GM18870 (cell line): Measurements from ENCODE around the gene SLC26A11.
"Not testable (repeated sequence)": the region's sequence is repeated elsewhere in the genome, so short reads cannot be mapped to it uniquely, and the experiment has no call there.

Experiments
- ATAC-seq: cut with Tn5 transposase; IDR thresholded peaks from one replicate; pipeline ENCODE4 v1.9.1; 2021; ENCODE audit warnings: moderate library complexity; ENCODE audit not compliant: unreplicated experiment

The SLC26A11 gene

DNA sequence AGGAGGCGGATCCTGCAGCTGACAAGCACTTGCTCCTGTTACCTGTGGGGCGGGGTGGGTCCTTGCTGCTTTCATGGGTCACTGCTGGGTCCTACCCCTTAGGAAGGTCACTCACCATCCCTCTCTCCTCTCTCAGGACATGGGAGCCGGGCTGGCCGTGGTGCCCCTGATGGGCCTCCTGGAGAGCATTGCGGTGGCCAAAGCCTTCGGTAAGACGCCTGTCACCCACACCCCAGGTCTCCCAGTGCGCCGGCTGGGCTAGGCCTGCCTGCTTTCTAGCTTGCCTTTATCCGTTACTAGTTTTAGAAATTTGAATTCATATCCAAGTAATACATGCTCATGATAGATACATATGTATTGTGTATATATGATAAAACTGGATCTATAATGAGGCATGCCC is 17.2 kb downstream of the SLC26A11 start:
- ATAC-seq: no peak

DNA sequence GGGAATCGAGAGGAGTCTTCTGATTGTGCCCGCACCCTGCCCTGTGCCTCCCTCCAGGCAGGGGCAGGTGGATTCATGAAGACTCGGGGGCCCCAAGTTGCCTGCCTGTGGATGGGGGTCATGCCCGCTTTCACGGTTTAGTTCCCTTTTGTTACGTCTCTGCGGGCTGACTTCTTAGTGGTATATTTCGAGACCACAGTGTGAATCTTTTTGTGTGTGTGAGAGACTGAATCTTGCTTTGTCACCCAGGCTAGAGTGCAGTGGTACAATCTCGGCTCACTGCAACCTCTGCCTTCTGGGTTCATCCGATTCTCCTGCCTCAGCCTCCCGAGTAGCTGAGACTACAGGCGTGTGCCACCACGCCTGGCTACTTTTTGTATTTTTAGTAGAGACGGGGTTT is 22.3 kb downstream of the SLC26A11 start:
- no peak for ATAC-seq

DNA sequence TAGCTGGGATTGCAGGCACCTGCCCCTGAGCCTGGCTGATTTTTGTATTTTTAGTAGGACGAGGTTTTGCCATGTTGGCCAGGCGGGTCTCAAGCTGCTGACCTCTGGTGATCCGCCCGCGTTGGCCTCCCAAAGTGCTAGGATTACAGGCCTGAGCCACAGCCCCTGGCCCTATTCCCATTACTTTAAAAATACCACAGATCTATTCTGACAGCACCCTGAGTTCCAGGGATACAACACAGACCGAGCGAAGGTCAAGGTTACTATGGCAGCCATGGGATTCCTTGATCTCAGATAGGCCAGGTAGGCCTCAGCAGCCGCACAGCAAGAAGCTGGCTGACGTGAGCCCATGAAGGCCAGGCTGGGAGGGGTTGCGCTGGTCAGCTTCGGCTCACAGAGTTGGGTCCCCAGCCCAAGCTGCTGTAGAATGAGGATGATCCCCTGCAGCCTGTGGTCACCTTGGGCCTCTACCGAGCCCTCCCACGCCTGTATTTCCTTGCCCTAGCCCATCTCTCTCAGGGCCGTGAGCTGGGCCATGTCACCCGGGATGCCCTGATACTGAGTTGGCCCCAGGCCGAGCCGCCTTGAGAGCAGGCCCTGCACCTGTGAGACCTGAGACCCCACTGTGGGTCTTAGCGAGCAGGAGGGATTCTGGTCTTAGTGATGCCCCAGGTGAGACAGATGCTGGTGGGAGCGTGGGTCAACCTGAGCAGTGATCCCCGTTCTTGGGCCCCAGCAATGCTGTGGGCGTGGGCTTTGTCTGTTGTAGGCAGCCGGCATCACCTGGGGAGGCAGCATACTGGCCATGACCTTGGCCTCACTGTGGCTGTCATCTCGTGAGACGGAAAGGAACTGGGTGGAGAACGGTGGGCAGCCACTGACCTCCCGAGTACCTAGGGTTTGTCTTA is 23.6 kb downstream of the SLC26A11 start:
- ATAC-seq: no peak

DNA sequence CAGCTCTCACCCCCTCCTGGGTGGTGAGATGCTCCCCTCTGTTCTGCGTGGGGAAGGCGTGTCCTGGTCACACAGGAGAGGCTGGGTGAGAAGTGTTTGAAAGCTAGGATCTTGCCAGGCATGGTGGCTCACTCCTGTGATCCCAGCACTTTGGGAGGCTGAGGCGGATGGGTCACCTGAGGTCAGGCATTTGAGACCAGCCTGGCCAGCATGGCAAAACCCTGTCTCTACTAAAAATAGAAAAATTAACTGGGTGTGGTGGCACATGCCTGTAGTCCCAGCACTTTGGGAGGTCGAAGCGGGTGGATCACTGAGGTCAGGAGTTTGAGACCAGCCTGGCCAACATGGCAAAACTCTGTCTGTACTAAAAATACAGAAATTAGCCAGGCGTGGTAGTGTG is 24.2 kb downstream of the SLC26A11 start:
- not testable (repeated sequence) for ATAC-seq

DNA sequence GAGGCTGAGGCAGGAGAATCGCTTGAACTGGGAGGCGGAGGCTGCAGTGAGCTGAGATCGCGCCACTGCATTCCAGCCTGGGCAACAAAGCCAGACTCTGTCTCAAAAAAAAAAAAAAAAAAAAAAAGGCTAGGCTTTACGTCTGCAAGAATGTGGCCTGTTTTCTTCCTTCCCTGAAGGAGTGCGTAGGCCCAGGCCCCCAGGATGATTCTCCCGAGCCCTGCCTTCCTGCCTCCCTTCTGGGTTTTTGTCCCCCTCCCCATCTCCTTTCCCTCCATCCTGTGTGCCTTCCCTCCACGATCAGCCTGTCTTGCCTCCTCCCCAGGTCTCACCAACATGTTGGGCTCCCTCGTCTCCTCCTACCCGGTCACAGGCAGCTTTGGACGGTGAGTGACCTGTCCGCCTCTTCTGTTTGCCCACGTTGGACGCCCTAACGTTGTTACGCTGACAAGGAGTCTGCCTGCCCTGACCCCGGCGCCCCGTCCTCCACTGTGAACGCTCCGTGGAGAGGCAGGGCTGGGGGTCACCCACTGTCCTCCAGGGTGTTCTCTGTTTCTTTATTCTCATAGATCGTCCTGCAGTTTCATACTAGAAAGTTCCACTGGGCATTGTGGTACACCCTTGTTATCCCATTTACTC is 24.8 kb downstream of the SLC26A11 start:
- ATAC-seq: no peak

DNA sequence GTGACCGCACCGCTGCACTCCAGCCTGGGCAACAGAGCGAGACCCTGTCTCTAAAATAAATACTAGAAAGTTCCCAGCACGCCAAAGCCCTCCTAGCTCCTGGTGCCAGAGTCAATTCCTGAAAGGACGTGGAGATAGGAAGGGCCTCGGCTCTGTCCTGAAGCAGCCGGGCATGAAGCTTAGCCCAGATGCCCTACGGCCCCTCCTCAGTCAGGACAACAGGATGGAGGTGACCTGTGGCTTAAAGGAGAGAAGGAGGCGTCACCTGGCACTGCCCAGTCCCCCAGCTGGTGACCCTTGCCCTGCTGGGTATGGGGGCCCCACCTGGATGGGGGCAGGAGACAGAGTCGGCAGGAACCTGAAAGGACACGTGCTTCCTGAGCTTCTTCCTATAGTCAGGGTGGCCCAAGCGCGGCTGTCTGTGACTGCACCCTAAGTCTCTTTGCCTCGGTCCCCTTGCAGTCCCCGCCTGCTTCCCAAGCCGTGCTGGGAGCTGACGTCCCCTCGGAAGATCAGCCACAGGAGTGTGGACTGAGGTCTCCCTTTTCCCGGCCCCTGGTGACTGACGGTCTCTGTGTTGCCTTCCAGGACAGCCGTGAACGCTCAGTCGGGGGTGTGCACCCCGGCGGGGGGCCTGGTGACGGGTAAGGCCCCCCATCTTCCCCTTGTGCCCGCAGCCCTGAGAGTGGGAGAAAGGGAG is 25.5 kb downstream of the SLC26A11 start:
- no peak for ATAC-seq

DNA sequence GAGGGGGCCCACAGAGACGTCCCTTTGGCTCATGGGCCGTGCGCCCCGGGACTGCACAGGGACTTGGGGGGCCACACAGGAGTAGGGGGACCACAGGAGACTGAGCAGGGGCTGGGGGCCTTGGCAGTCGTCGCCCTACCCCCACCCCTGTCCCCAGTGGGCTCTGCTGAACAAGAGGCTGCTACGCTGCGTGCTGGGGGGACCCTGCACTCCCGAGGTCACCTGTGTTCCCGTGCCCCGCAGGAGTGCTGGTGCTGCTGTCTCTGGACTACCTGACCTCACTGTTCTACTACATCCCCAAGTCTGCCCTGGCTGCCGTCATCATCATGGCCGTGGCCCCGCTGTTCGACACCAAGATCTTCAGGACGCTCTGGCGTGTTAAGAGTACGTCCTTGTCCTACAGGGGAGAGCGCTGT is 26.0 kb downstream of the SLC26A11 start:
- ATAC-seq: no peak

DNA sequence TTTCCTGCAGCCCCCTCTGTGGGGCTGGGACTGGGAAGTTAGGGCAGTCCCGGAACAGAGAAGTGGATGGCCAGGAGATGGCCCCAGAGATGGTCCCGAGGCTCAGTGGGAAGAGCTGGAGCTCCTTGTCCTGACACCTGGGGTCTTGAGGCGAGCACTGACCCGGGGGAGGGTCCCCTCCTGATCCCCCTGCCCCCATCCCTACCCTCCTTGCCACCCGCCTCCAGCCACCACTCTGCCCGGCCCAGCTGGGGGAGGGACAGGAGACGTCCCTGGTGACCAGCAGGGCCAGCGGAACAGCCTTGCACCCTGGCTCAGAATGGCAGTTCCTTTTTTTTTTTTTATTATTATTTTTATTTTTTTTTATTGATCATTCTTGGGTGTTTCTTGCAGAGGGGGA is 26.5 kb downstream of the SLC26A11 start:
- no peak for ATAC-seq

DNA sequence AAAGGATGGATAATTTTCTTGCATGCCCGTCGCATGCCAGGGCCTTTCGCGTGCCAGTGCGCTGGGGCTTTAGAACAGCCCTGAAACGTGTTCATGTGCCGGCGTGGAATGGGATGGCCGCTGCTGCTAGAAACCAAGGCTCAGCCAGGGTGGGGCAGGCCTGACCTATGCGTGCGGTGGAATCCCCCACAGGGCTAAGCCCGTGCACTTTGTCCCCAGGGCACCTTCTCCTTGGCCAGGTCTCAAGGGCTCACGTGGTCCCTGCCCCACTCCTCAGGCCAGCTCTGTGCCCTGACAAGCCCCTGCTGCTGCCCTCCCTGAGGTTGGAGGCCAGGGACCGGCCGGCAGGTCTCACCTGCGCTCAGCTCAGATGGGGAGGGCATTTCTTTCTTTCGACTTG is 27.3 kb downstream of the SLC26A11 start:
- ATAC-seq: no peak

DNA sequence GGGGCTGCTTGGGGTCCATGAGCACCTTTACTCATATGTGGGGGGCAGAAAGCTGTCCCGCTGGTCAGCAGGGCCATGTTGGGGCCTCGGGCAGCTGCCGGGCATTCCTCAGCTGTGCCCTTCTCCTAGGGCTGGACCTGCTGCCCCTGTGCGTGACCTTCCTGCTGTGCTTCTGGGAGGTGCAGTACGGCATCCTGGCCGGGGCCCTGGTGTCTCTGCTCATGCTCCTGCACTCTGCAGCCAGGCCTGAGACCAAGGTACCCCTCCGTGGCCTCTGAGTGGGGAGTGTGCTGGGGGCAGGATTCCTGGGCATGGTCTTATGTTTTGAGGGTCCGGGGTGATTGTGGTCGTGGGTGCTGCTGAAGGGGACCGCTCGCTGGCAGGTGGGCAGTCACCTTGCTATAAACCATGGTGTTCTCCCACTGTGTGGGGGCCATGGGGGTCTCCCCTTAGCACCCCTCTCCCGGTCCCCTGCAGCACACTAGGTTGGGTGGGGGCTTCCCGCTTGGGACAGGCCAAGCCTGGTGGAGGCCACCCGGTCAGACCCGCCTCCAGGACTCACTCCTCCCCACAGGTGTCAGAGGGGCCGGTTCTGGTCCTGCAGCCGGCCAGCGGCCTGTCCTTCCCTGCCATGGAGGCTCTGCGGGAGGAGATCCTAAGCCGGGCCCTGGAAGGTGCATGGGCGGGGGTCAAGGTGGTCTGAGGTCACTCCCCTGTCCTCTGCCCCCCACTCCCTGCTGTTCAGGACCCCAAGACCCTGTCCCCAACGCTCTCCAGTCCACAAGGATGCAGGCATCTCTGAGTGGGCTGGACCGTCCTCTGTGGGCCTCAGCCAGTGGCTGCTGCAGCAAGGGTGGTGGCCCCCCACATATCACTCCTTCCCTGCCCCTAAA is 28.0 kb downstream of the SLC26A11 start:
- ATAC-seq: no peak

DNA sequence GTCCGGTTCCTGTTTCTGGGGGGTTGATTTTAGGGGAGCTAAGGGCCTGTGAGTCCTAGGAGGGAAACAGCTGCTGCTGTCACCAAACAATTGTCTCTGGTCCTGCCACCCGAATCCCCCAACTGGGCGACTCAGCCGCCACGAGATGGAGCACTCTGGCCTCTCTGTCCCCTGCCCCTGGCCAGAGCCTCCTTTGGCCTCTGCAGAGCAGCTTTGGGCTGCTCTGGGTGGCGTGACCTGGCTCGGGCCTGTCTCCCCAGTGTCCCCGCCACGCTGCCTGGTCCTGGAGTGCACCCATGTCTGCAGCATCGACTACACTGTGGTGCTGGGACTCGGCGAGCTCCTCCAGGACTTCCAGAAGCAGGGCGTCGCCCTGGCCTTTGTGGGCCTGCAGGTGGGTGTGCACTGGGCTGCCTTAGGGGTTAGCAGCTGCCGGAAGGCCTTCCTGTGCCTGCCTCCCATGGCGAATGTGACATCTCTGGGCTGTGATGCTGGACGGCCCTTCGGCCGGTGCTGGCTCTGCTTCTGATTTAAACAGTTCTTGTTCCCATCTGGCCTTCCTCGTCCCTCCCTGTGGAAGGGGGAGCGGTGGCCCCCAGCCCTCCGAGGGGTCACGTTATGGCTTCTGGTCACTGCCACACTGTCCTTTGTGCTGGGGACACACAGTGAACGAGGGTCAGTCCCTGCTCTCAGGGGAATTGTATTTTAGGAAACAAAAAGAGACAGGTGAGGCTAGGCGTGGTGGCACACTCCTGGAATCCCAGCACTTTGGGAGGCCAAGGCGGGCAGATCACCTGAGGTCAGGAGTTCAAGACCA is 28.9 kb downstream of the SLC26A11 start:
- no peak for ATAC-seq

DNA sequence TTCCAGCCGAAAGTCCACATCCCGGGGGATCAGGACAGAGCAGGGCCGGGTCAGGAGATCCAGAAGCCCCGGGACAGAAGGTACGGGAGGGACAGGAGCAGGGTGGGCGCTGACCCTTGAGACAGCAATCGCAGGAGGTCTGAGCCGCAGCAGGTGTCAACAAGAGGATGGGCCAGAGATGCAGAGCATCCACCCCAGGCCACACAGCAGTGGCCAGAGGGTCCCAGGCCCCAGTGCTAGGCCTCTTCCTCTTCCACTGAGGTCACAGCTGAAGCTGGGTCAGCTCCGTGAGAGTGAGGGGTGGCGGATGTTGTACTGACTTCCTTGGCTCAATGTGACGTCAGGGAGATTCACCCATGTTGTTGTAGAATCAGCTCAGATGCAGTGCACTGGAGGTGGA is 31.7 kb downstream of the SLC26A11 start:
- no peak for ATAC-seq

DNA sequence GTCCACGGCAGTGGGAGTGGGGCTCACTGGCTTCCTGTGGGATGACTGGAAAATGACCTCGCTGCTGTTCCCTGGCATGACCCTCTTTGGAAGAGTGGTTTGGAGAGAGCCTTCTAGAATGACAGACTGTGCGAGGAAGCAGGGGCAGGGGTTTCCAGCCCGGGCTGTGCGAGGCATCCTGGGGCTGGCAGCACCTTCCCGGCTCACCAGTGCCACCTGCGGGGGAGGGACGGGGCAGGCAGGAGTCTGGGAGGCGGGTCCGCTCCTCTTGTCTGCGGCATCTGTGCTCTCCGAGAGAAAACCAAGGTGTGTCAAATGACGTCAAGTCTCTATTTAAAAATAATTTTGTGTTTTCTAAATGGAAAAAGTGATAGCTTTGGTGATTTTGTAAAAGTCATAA is 32.6 kb downstream of the SLC26A11 start:
- ATAC-seq: no peak

DNA sequence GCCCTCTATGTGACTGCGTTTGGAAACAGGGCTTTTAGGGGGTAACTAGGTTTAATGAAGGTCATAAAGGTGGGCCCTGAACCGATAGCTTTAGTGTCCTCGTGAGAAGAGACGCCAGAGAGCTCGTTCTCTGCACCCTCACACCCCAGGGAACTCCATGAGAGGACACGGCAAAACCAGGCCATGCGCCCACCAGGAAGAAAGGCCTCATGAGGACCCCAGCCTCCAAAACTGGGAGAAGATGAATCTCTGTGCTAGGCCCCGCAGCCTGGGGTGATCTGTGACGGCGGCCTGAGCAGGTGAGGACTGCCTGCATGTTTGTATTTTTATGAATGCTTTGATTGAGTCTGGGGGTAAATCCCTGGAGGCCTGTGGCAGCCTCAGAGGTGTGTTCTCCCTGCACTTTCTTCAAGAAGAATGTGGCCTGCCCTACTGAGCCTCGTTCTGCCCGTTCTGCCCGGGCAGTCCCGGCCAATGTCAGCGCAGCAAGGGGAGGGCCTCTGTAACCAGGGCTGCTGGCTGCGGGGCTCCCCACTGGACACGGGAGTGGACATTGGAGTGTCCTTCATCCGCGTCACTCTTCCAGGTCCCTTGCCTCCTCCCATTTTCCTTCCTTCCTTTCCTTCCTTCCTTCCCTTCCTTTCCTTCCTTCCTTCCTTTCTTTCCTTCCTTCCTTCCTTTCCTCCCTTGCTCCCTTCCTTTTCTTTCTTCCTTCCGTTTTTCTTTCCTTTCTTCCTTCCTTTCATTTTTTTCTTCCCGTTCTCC is 33.6 kb downstream of the SLC26A11 start:
- ATAC-seq: no peak

DNA sequence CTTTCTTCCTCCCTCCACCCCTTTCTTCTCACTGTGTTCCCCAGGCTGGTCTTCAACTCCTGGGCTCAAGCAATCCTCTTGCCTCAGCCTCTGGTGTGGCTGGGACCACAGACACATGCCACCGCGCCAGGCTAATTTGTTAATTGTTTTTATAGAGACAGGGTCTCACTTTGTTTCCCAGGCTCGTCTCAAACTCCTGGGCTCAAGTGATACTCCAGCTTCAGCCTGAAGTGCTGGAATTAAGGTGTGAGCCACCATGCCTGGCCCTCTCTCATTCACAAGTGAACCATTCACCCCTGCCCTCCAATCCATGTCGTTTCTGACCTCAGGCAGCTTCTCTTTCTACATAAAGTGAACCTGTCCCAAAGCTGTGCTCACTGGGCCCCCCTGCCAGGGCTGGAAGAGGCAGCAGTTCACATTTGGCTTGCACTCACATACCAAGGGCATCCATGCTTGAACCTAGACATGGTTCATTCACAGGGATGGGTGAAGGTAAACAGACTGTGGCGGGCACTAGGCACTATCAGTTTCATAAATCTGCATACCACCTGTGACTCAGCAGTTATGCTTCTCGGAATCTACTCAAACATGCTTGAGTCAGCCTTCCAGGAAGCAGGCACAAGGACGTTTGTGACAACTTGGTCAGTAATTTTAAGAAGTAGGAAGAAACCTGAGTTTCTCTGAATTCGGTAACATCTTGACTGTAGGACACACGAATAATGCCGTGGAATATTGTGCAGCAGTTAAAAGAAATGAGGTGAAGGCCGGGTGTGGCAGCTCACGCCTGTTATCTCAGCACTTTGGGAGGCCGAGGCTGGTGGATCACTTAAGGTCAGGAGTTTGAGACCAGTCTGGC is 34.4 kb downstream of the SLC26A11 start:
- ATAC-seq: peak; percentile 44

DNA sequence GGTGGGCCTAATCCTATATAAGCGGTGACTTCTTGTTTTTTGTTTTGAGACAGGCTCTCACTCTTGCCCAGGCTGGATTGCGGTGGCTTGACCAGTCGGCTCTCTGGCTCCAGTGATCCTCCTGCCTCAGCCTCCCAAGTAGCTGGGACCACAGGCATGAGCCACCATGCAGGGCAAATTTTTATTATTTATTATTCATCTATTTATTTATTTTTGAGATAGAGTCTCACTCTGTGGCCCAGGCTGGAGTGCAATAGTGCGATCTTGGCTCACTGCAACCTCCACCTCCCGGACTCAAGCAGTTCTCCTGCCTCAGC is 35.8 kb downstream of the SLC26A11 start:
- no peak for ATAC-seq

DNA sequence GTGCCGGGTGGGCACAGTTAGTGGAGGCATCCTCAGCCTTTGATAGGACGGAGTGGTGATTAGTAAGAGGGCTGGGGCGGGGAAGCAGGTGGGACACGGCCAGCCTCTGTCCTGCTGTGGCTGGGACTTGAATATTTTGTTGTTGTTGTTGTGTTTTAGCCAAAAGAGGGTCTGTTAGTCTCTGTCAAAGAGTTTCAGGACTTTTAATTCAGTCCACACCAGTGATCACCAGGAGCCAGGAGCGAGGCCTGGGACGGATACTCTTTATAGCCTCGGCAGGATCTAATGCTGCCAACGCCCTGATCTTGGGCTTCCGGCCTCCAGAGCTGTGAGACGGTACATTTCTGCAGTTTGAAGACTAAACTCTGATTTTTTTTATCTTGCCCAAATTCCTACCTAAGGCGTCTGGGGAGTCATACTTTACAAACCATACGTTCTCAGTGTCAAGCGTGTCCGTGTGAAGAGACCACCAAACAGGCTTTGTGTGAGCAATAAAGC is 37.5 kb downstream of the SLC26A11 start:
- ATAC-seq: no peak

DNA sequence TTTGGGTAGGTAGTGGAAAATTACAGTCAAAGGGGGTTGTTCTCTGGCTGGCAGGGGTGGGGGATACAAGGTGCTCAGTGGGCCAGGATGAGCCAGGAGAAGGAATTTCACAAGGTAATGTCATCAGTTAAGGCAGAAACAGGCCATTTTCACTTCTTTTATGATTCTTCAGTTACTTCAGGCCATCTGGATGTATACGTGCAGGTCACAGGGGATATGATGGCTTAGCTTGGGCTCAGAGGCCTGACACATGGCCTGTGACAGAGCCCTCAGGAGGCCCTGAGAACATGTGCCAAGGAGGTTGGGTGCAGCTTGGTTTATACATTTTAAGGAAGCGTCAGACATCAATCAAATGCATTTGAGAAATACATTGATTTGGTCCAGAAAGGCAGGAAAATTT is 38.1 kb downstream of the SLC26A11 start:
- ATAC-seq: not testable (repeated sequence)
